Uterus (tissue), 2 donors: ENCODE results near the gene CRK.

Source experiments
- POLR2A ChIP-seq, 2 donors: fragments of 450-650 bp; IDR thresholded peaks; one replicate each; pipeline ENCODE4 v1.6.1; 2016; ENCODE audit warnings: antibody characterized with exemption in 2 of 2, mild to moderate bottlenecking in 1 of 2, moderate library complexity in 1 of 2
- TF ChIP-seq, protein P1 (sequence below), 4 experiments: fragments of 200-600 bp in 2 of 4; fragments of 450-650 bp in 2 of 4; sonication (generic) in 2 of 4; IDR thresholded peaks; one replicate each; pipeline ENCODE4 v1.5.1; 2016 to 2019; ENCODE audit warnings: antibody characterized with exemption in 4 of 4, mild to moderate bottlenecking in 2 of 4, moderate library complexity in 1 of 4

GRCh38 chr17:1484060-1484535 is 28.1 kb upstream of the CRK start:
- TF ChIP-seq, protein P1, sequence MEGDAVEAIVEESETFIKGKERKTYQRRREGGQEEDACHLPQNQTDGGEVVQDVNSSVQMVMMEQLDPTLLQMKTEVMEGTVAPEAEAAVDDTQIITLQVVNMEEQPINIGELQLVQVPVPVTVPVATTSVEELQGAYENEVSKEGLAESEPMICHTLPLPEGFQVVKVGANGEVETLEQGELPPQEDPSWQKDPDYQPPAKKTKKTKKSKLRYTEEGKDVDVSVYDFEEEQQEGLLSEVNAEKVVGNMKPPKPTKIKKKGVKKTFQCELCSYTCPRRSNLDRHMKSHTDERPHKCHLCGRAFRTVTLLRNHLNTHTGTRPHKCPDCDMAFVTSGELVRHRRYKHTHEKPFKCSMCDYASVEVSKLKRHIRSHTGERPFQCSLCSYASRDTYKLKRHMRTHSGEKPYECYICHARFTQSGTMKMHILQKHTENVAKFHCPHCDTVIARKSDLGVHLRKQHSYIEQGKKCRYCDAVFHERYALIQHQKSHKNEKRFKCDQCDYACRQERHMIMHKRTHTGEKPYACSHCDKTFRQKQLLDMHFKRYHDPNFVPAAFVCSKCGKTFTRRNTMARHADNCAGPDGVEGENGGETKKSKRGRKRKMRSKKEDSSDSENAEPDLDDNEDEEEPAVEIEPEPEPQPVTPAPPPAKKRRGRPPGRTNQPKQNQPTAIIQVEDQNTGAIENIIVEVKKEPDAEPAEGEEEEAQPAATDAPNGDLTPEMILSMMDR (IDR thresholded peaks at IDR 0.05) = no peak
- no peak for TF ChIP-seq POLR2A (IDR thresholded peaks at IDR 0.05)
